Subcutaneous adipose tissue (tissue), 4 donors: ENCODE data around the gene CACYBP. TPM values are rescaled to one million over a fixed set of nuclear protein-coding genes. Genes with fewer than 3 reads are reported as not detected.

Experiments
- CTCF ChIP-seq: fragments of 450-650 bp; IDR thresholded peaks from one replicate; pipeline ENCODE4 v1.5.1; 2016; ENCODE audit warnings: low read depth, mild to moderate bottlenecking, control low read depth, antibody characterized with exemption, moderate library complexity
- total RNA-seq, 4 donors: library from RNA; depleted of rRNA; stranded (reverse); fragments of >200 nt; gene quantifications; one replicate each; pipeline ENCODE4 v1.1.0, GENCODE V29; 2016

The CACYBP gene
- total RNA-seq, 4 donors from 2014 or later = 49.1 to 337 (median 169) TPM

DNA sequence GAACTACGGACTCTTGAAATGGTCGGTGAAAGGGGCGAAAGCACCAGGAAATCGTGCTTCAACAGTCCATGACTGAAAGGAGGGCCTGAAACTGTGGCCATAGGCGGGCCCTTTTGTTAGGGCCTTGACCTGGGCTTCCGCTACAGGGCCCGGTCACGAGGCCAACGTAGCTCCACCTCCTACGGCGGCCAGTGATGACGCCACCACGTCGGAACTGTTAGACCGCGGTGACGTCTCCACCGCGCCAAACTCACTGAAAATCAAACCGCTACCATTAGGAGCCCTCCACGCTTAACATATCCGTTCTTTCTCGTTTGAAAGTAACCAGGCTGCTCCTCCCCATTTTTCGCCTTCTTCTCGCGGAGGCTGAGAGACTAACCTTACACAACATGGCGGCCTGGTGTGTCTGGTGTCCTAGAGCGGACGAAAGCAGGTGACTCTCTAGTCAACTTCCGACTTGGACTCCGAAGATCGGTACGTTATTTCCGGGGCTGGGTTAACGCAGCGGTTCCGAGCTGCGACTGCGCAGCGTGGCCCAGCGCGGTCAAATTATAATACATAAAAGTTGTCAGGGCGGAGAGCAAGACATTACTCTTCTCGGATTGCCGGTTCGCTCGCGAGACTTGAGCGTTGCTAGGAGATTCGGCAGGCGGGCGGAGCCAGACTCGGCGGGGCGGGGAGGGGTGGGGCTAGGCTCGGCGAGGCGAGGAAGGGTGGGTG, 371 bp upstream of the CACYBP start:
- TF ChIP-seq CTCF = no peak

- no peak for TF ChIP-seq CTCF
Measured at GRCh38 chr1:175000697-175001187, 995 bp downstream of the CACYBP start.

DNA sequence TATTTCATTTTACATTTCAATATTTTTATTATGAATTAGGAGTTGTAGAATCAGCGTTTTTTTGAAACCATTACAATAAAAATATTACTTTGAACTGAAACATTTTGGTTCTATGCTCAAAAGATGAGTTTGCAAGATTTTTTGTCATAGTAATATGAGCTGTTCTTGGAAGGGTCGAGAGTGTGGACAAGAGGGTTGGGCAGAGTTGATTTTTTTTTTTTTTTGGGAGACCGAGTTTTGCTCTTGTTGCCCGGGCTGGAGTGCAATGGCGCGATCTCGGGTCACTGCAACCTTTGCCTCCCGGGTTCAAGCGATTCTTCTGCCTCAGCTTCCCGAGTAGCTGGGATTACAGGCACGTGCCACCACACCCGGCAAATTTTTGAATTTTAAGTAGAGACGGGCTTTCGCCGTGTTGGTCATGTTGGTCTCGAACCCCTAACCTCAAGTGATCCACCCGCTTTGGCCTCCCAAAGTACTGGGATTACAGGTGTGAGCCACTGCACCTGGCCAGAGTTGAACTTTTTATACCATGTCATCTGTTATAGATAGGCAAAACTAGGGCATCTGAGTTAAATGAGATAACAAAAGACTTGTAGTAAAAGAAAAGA, 3.3 kb downstream of the CACYBP start:
- TF ChIP-seq CTCF = no peak

DNA sequence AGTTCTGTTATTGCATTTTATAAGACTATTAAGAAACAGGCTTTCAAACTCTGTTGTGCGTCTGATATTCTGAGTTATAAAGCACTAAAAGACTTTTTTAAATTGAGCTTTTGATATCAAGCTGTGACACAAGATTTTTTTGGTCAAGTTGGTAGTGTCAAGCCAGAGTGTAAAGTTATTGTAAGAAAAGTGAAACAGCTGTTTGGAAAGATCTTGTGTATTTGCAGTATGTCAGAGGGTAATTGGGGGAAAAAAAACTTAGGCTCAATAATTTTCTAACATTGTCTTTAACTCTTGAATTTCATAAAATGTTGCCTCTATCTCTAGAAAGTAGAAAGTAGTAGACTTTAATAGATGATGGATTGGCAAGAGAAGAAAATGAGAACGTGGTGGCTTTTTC, 3.8 kb downstream of the CACYBP start:
- no peak for TF ChIP-seq CTCF

DNA sequence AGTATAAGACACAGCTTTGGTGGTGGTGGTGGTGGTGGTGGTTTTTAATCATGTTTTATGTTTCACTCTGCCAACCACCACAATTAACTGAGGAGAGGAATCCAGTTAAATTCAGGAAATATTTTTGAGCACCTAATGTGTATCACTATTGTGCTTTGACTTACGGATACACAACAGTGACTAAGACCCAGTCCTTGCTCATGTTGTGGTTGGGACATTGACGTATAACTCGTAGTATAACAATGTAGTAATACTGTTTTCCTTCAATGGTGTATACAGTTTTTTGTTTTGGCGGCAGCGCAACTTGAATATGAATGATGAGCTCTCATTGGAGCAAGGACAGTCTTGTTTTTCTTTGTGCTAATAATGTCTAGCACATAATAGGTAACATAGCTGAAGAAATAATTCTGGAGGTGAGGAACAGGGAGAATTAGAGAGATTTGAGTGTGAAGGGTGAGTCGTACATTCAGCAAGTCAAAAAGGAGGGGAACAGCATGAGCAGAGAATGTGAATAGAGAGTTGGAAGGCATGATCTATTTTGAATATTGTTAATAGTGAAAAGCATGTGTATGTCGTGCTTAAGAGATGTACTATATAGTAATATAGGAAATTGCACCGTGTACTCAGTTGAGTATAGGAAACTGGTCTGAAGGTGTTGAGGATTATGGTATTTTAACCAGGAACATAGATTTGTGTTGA, 5.5 kb downstream of the CACYBP start:
- TF ChIP-seq CTCF = no peak

GRCh38 chr1:175009532-175009931, 9.8 kb downstream of the CACYBP start:
- TF ChIP-seq CTCF = no peak

DNA sequence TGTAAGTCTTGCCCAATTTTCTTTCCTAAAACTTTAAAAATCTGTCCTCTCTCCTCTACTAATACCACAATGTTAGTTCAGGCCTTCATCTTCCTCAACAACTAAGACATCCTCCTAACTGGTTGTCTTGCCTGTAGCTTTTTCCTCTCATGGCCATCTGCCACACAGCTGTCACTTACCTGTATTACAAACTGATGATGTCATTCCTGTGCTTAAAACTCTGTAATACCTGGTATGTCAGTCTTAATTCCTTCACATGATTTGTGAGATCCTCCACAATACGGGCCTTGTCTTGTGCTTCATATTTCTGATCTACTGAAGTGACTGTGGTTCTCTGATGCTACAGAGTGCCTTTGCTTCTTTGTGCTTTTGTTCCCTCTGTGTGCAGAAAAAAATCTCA, 13.7 kb downstream of the CACYBP start:
- TF ChIP-seq CTCF = no peak
